Measurements from ENCODE around the gene MARCHF3. TPM values are rescaled to one million over a fixed set of nuclear protein-coding genes. Genes with fewer than 3 reads are reported as not detected.
"Not testable (repeated sequence)": the region's sequence is repeated elsewhere in the genome, so short reads cannot be mapped to it uniquely, and the experiment has no call there.

Gene MARCHF3
- total RNA-seq, 2 donors from 2014 or later = 9.3 to 12.4 TPM

GRCh38 chr5:126857472-126858410 lies 172.6 kb downstream of the MARCHF3 start:
- peaks cover 9 to 21% of the 10 kb centered on the region in 2 donors for H3K36me3 Mint-ChIP-seq (ENCODE audit: insufficient read depth in 2 of 2)
- no peak for ATAC-seq (replicated peaks in 1 of 2)
- H3K9me3 Mint-ChIP-seq = peaks cover 0 to 2% of the 10 kb centered on the region in 2 donors
- DNase-seq = no peak
- H3K27ac Mint-ChIP-seq = no peak overlapping the region
- no peak overlapping the region for H3K4me3 Mint-ChIP-seq
- peaks cover 22% of the 10 kb centered on the region for H3K4me1 Mint-ChIP-seq (ENCODE audit: low read depth)
- H3K27me3 Mint-ChIP-seq (ENCODE audit: low read depth) = no peaks in the 10 kb centered on the region

GRCh38 chr5:126855266-126855665 lies 175.1 kb downstream of the MARCHF3 start:
- Mint-ChIP-seq H3K9me3 (peaks cover 0 to 2% of the 10 kb centered on the region in 2 donors), H3K36me3 (ENCODE audit: insufficient read depth in 2 of 2) (peaks cover 9 to 21% of the 10 kb centered on the region in 2 donors), H3K4me1 (ENCODE audit: low read depth) (peaks cover 39% of the 10 kb centered on the region), H3K27me3 (ENCODE audit: low read depth) (no peaks in the 10 kb centered on the region), H3K4me3 (peak overlapping the region in 1 of 2 donors; percentile 20), H3K27ac (peak overlapping the region; percentile 11)
- ATAC-seq (replicated peaks in 1 of 2) (no peak), DNase-seq (no peak)

GRCh38 chr5:126854526-126855110 lies 175.7 kb downstream of the MARCHF3 start:
- Mint-ChIP-seq H3K4me3 (no peak overlapping the region), H3K27me3 (ENCODE audit: low read depth) (no peaks in the 10 kb centered on the region), H3K9me3 (peaks cover 0 to 2% of the 10 kb centered on the region in 2 donors), H3K27ac (no peak overlapping the region), H3K36me3 (ENCODE audit: insufficient read depth in 2 of 2) (peaks cover 9 to 21% of the 10 kb centered on the region in 2 donors), H3K4me1 (ENCODE audit: low read depth) (peaks cover 39% of the 10 kb centered on the region)
- no peak for ATAC-seq (replicated peaks in 1 of 2)
- no peak for DNase-seq

GRCh38 chr5:126853541-126854307 lies 176.6 kb downstream of the MARCHF3 start:
- H3K4me1 Mint-ChIP-seq (ENCODE audit: low read depth) = peaks cover 39% of the 10 kb centered on the region
- DNase-seq (peak; percentile 40 to 49), ATAC-seq (replicated peaks in 1 of 2) (peak; percentile 37 to 43)
- peaks cover 9 to 21% of the 10 kb centered on the region in 2 donors for H3K36me3 Mint-ChIP-seq (ENCODE audit: insufficient read depth in 2 of 2)
- peak overlapping the region; percentile 58 for H3K27ac Mint-ChIP-seq
- H3K4me3 Mint-ChIP-seq = peak overlapping the region; percentile 78 to 84
- not testable (repeated sequence) for H3K27me3 Mint-ChIP-seq (ENCODE audit: low read depth); H3K9me3 Mint-ChIP-seq

GRCh38 chr5:126852841-126853271 lies 177.5 kb downstream of the MARCHF3 start:
- peak overlapping the region; percentile 78 to 84 for H3K4me3 Mint-ChIP-seq
- ATAC-seq (replicated peaks in 1 of 2) = no peak
- H3K9me3 Mint-ChIP-seq = peaks cover 0 to 2% of the 10 kb centered on the region in 2 donors
- peaks cover 43% of the 10 kb centered on the region for H3K4me1 Mint-ChIP-seq (ENCODE audit: low read depth)
- no peaks in the 10 kb centered on the region for H3K27me3 Mint-ChIP-seq (ENCODE audit: low read depth)
- peak in 1 of 2 donors; percentile 19 for DNase-seq
- H3K36me3 Mint-ChIP-seq (ENCODE audit: insufficient read depth in 2 of 2) = peaks cover 9 to 22% of the 10 kb centered on the region in 2 donors
- peak overlapping the region; percentile 76 for H3K27ac Mint-ChIP-seq

- DNase-seq (peak in 1 of 2 donors; percentile 21), ATAC-seq (replicated peaks in 1 of 2) (peak; percentile 52 to 62)
- Mint-ChIP-seq H3K4me1 (ENCODE audit: low read depth) (peaks cover 49% of the 10 kb centered on the region), H3K4me3 (peak overlapping the region; percentile 78 to 84), H3K27me3 (ENCODE audit: low read depth) (no peaks in the 10 kb centered on the region), H3K9me3 (peaks cover 0 to 2% of the 10 kb centered on the region in 2 donors), H3K27ac (peak overlapping the region; percentile 76), H3K36me3 (ENCODE audit: insufficient read depth in 2 of 2) (peaks cover 9 to 22% of the 10 kb centered on the region in 2 donors)
Measured at GRCh38 chr5:126852091-126852571, 178.2 kb downstream of the MARCHF3 start.

- H3K9me3 Mint-ChIP-seq = peaks cover 0 to 2% of the 10 kb centered on the region in 2 donors
- peaks cover 9 to 22% of the 10 kb centered on the region in 2 donors for H3K36me3 Mint-ChIP-seq (ENCODE audit: insufficient read depth in 2 of 2)
- peak overlapping the region; percentile 76 for H3K27ac Mint-ChIP-seq
- ATAC-seq (replicated peaks in 1 of 2) (no peak), DNase-seq (peak in 1 of 2 donors; percentile 23)
- H3K27me3 Mint-ChIP-seq (ENCODE audit: low read depth) = no peaks in the 10 kb centered on the region
- H3K4me3 Mint-ChIP-seq = peak overlapping the region in 1 of 2 donors; percentile 84
- H3K4me1 Mint-ChIP-seq (ENCODE audit: low read depth) = peaks cover 49% of the 10 kb centered on the region
Measured at GRCh38 chr5:126851501-126852011, 178.8 kb downstream of the MARCHF3 start.

GRCh38 chr5:126849101-126849678 lies 181.2 kb downstream of the MARCHF3 start:
- ATAC-seq (replicated peaks in 1 of 2) = no peak
- Mint-ChIP-seq H3K27ac (peak overlapping the region; percentile 47), H3K4me1 (ENCODE audit: low read depth) (peaks cover 55% of the 10 kb centered on the region), H3K4me3 (no peak overlapping the region), H3K9me3 (peaks cover 0 to 2% of the 10 kb centered on the region in 2 donors), H3K36me3 (ENCODE audit: insufficient read depth in 2 of 2) (peaks cover 6 to 13% of the 10 kb centered on the region in 2 donors), H3K27me3 (ENCODE audit: low read depth) (no peaks in the 10 kb centered on the region)
- DNase-seq = no peak

GRCh38 chr5:126848253-126848652 lies 182.1 kb downstream of the MARCHF3 start:
- no peaks in the 10 kb centered on the region for H3K9me3 Mint-ChIP-seq
- DNase-seq = no peak
- H3K27ac Mint-ChIP-seq = peak overlapping the region; percentile 49
- no peak overlapping the region for H3K4me3 Mint-ChIP-seq
- H3K27me3 Mint-ChIP-seq (ENCODE audit: low read depth) = no peaks in the 10 kb centered on the region
- peaks cover 0 to 4% of the 10 kb centered on the region in 2 donors for H3K36me3 Mint-ChIP-seq (ENCODE audit: insufficient read depth in 2 of 2)
- ATAC-seq (replicated peaks in 1 of 2) = peak in 1 of 2 donors; percentile 3
- H3K4me1 Mint-ChIP-seq (ENCODE audit: low read depth) = peaks cover 52% of the 10 kb centered on the region

GRCh38 chr5:126847826-126848251 lies 182.5 kb downstream of the MARCHF3 start:
- Mint-ChIP-seq H3K4me3 (no peak overlapping the region), H3K27me3 (ENCODE audit: low read depth) (no peaks in the 10 kb centered on the region), H3K9me3 (no peaks in the 10 kb centered on the region), H3K36me3 (ENCODE audit: insufficient read depth in 2 of 2) (peaks cover 0 to 1% of the 10 kb centered on the region in 2 donors), H3K27ac (peak overlapping the region; percentile 49), H3K4me1 (ENCODE audit: low read depth) (peaks cover 48% of the 10 kb centered on the region)
- ATAC-seq (replicated peaks in 1 of 2) = no peak
- DNase-seq = no peak

- Mint-ChIP-seq H3K27ac (peak overlapping the region; percentile 49), H3K4me3 (no peak overlapping the region), H3K36me3 (ENCODE audit: insufficient read depth in 2 of 2) (peaks cover 0 to 1% of the 10 kb centered on the region in 2 donors), H3K9me3 (no peaks in the 10 kb centered on the region), H3K27me3 (ENCODE audit: low read depth) (no peaks in the 10 kb centered on the region), H3K4me1 (ENCODE audit: low read depth) (peaks cover 44% of the 10 kb centered on the region)
- ATAC-seq (replicated peaks in 1 of 2) (no peak), DNase-seq (no peak)
Measured at GRCh38 chr5:126847456-126847820, 182.9 kb downstream of the MARCHF3 start.
